NOMO-1 treated with DMSO at 0.1 percent for 48 hours (cell line): ENCODE data around the gene MDM2.

Source experiments
- DNase-seq: peaks from one replicate; lab custom pipeline; 2025; ENCODE audit not compliant: unreplicated experiment; lab: John Stamatoyannopoulos, UW

Gene MDM2

DNA sequence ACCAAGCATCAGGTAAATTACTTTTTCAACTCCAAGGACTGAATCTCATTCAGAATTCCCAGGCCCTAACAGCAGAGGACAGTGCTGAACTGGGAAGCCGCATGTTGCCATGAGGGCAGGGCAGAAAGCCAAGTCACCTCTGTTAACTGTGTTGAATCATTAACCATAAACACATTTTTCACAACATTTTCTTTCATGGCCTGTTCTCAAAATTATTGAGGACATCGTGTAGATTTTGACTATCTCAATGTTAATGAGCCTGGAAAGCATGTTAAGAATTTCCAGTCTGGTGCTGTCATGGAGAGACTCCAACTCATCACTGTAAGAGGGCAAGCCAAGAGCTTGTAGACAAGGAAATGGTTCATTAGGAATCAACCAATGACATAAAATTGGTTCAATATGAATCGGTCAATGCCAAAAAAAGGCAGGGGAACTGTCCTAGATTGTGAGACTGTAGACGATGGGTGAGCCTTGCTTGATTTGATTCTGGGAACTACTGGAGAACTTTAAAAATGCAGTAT, 91.3 kb downstream of the MDM2 start:
- no peak for DNase-seq

DNA sequence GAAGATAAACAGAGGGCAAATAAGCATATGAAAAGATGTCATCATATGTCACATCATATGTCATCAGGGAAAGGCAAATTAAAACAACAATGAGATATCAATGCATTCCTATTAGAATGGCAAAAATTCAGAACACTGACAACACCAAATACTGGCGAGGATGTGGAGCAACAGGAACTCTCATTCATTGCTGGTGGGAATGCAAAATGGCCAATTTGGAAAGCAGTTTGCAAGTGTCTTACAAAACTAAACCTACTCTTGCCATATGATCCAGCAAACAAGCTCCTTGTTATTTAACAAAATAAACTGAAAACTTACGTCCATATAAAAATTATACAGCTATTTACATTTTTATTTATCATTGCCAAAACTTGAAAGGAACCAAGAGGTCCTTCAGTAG, 92.3 kb downstream of the MDM2 start:
- no peak for DNase-seq
